Activated CD8-positive, alpha-beta memory T cell treated with anti-CD3 and anti-CD28 coated beads for 24 hours (primary cell): ENCODE measurements around the gene AGPAT4.

ENCODE experiments used
- DNase-seq: peaks from one replicate; pipeline ENCODE4 v3.0.0-alpha.2; 2020

Gene AGPAT4

GRCh38 chr6:161254126-161254463 is 19.8 kb downstream of the AGPAT4 start:
- no peak for DNase-seq

GRCh38 chr6:161251345-161251744 is 22.5 kb downstream of the AGPAT4 start:
- DNase-seq, result no peak

- no peak for DNase-seq
Measured at GRCh38 chr6:161249327-161249726, 24.5 kb downstream of the AGPAT4 start.

GRCh38 chr6:161246725-161247124 is 27.1 kb downstream of the AGPAT4 start:
- no peak for DNase-seq

GRCh38 chr6:161245363-161245762 is 28.5 kb downstream of the AGPAT4 start:
- no peak for DNase-seq

GRCh38 chr6:161244725-161245124 is 29.1 kb downstream of the AGPAT4 start:
- no peak for DNase-seq

GRCh38 chr6:161242779-161243693 is 30.8 kb downstream of the AGPAT4 start:
- peak; percentile 67 for DNase-seq

GRCh38 chr6:161242113-161242512 is 31.7 kb downstream of the AGPAT4 start:
- no peak for DNase-seq

- DNase-seq, result no peak
Measured at GRCh38 chr6:161239001-161239400, 34.9 kb downstream of the AGPAT4 start.

GRCh38 chr6:161238500-161238899 is 35.4 kb downstream of the AGPAT4 start:
- no peak for DNase-seq

GRCh38 chr6:161238081-161238480 is 35.8 kb downstream of the AGPAT4 start:
- DNase-seq, result no peak

- no peak for DNase-seq
Measured at GRCh38 chr6:161237176-161237575, 36.7 kb downstream of the AGPAT4 start.

- no peak for DNase-seq
Measured at GRCh38 chr6:161235776-161236633, 37.9 kb downstream of the AGPAT4 start.

GRCh38 chr6:161233986-161234661 is 39.7 kb downstream of the AGPAT4 start:
- no peak for DNase-seq

GRCh38 chr6:161232467-161232866 is 41.4 kb downstream of the AGPAT4 start:
- DNase-seq, result no peak

- DNase-seq, result no peak
Measured at GRCh38 chr6:161232010-161232409, 41.9 kb downstream of the AGPAT4 start.

GRCh38 chr6:161230339-161230738 is 43.5 kb downstream of the AGPAT4 start:
- DNase-seq, result no peak

GRCh38 chr6:161228921-161229591 is 44.8 kb downstream of the AGPAT4 start:
- DNase-seq, result no peak

GRCh38 chr6:161228096-161228495 is 45.8 kb downstream of the AGPAT4 start:
- DNase-seq, result no peak

- DNase-seq, result no peak
Measured at GRCh38 chr6:161227004-161227960, 46.6 kb downstream of the AGPAT4 start.
